GM12801 (cell line): ENCODE data around the gene WASHC1.
"Not testable (repeated sequence)": the region's sequence is repeated elsewhere in the genome, so short reads cannot be mapped to it uniquely, and the experiment has no call there.

Experiments
- CTCF ChIP-seq: IDR thresholded peaks from one replicate; pipeline ENCODE4 v1.5.1; 2011; ENCODE audit warnings: control low read depth; ENCODE audit not compliant: insufficient read length; ENCODE audit errors: extremely low read depth

WASHC1 gene

GRCh38 chr9:29356-29755 is at the start of gene WASHC1:
Gene WASHC1, minus strand, starts transcription at chr9:29456. Its CDS starts 4,457 bp downstream, at chr9:24999.
- not testable (repeated sequence) for TF ChIP-seq CTCF
